PFSK-1 (cell line): Measurements from ENCODE around the gene JAM3.

Experiments
- FOXP2 ChIP-seq: optimal IDR thresholded peaks from 2 replicates; pipeline ENCODE3; 2011; ENCODE audit warnings: borderline replicate concordance, control low read depth, inconsistent platforms; ENCODE audit not compliant: insufficient read depth; ENCODE audit errors: extremely low read length, extremely low read depth
- POLR2AphosphoS5 ChIP-seq: IDR thresholded peaks from 2 replicates; pipeline ENCODE4 v1.6.1; 2012; ENCODE audit warnings: low read depth, mild to moderate bottlenecking, control low read depth, low read length, moderate library complexity
- SIN3A ChIP-seq: IDR thresholded peaks from 2 replicates; pipeline ENCODE4 v1.6.1; 2012; ENCODE audit warnings: mild to moderate bottlenecking, low read length, moderate library complexity, borderline replicate concordance; ENCODE audit not compliant: insufficient read depth
- TAF1 ChIP-seq: IDR thresholded peaks from 2 replicates; pipeline ENCODE4 v1.6.1; 2012; ENCODE audit warnings: low read length, control low read depth, borderline replicate concordance; ENCODE audit not compliant: insufficient read depth
- TF ChIP-seq, protein P1 (sequence below), 2 experiments: IDR thresholded peaks; 2 replicates each; pipeline versions ENCODE4 v1.6.1 to v1.8.0; 2011 to 2012; ENCODE audit warnings: low read depth in 2 of 2, low read length in 2 of 2, control low read depth in 1 of 2, inconsistent platforms in 1 of 2, mild to moderate bottlenecking in 1 of 2, moderate library complexity in 1 of 2; ENCODE audit not compliant: insufficient read depth in 1 of 2

DNA sequence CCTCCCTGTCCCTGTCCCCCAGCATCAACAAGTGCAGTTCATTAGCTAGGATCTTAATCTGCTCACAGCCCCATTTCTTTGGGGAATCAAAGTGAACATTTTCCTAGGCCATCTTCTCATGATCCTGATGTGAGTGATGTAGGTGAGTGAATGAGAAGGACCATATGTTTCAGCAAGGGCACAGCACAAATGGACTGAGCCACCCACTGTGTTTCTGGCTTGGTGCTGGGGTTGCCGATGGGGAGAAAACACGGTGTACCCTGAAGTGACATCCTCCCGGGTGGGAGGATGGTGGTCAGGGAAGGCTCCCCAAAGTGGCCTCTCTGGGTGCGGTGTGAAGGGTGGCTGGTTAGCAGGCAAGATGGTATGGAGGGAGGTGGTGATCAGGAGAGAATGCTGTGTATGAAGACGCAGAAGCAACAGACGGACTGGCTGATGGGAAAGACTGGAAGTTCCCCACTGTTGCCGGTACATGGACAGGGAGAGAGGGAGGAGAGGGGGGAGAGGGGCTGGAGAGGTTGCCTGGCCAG, 72.2 kb downstream of the JAM3 start:
- TF ChIP-seq POLR2AphosphoS5 (no peak), SIN3A (no peak), TAF1 (no peak), FOXP2 (no peak)
- TF ChIP-seq, protein P1, sequence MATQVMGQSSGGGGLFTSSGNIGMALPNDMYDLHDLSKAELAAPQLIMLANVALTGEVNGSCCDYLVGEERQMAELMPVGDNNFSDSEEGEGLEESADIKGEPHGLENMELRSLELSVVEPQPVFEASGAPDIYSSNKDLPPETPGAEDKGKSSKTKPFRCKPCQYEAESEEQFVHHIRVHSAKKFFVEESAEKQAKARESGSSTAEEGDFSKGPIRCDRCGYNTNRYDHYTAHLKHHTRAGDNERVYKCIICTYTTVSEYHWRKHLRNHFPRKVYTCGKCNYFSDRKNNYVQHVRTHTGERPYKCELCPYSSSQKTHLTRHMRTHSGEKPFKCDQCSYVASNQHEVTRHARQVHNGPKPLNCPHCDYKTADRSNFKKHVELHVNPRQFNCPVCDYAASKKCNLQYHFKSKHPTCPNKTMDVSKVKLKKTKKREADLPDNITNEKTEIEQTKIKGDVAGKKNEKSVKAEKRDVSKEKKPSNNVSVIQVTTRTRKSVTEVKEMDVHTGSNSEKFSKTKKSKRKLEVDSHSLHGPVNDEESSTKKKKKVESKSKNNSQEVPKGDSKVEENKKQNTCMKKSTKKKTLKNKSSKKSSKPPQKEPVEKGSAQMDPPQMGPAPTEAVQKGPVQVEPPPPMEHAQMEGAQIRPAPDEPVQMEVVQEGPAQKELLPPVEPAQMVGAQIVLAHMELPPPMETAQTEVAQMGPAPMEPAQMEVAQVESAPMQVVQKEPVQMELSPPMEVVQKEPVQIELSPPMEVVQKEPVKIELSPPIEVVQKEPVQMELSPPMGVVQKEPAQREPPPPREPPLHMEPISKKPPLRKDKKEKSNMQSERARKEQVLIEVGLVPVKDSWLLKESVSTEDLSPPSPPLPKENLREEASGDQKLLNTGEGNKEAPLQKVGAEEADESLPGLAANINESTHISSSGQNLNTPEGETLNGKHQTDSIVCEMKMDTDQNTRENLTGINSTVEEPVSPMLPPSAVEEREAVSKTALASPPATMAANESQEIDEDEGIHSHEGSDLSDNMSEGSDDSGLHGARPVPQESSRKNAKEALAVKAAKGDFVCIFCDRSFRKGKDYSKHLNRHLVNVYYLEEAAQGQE (IDR thresholded peaks at IDR 0.05; ENCODE audit: insufficient read depth in 1 of 2, low read depth in 2 of 2, low read length in 2 of 2): no peak
